Thyroid gland (tissue), 4 donors: ENCODE results near the gene SLC25A15. TPM values are rescaled to one million over a fixed set of nuclear protein-coding genes. Genes with fewer than 3 reads are reported as not detected.

Experiments
- DNase-seq, 2 donors: peaks; one replicate each; pipeline ENCODE4 v3.0.0-alpha.2; 2019
- H3K27ac ChIP-seq, 3 donors: fragments of 200-600 bp; sonication (generic); 1 replicate in 2 of 3; 2 replicates in 1 of 3; pipeline ENCODE4 v1.5.1; 2016 to 2019; ENCODE audit warnings: mild to moderate bottlenecking in 1 of 3, moderate library complexity in 1 of 3
- H3K27me3 ChIP-seq: fragments of 200-600 bp; sonication (generic); one replicate; pipeline ENCODE4 v1.5.1; 2019
- H3K36me3 ChIP-seq, 2 donors: fragments of 200-600 bp; sonication (generic); one replicate each; pipeline ENCODE4 v1.5.1; 2016 to 2019
- H3K4me1 ChIP-seq, 2 donors: fragments of 200-600 bp; sonication (generic); one replicate each; pipeline ENCODE4 v1.5.1; 2017 to 2019
- H3K4me3 ChIP-seq, 3 donors: fragments of 200-600 bp; sonication (generic); replicated peaks in 1 of 3; 1 replicate in 2 of 3; 2 replicates in 1 of 3; pipeline ENCODE4 v1.5.1; 2016; ENCODE audit warnings: mild to moderate bottlenecking in 1 of 3
- H3K9me3 ChIP-seq: fragments of 200-600 bp; sonication (generic); one replicate; pipeline ENCODE4 v1.5.1; 2017
- CTCF ChIP-seq, 6 experiments: fragments of 200-600 bp in 3 of 6; fragments of 450-650 bp in 3 of 6; sonication (generic) in 3 of 6; IDR thresholded peaks; one replicate each; pipeline ENCODE4 v1.5.1; 2016 to 2019; ENCODE audit warnings: antibody characterized with exemption in 6 of 6, mild to moderate bottlenecking in 2 of 6, inconsistent platforms in 1 of 6, moderate library complexity in 1 of 6
- POLR2A ChIP-seq, 2 donors: fragments of 450-650 bp; IDR thresholded peaks; one replicate each; pipeline ENCODE4 v1.6.1; 2017; ENCODE audit warnings: antibody characterized with exemption in 2 of 2, mild to moderate bottlenecking in 2 of 2, moderate library complexity in 1 of 2
- WGBS, 2 donors: methylation state at CpG; one replicate each; pipeline ENCODE4 v1.1.5; 2017; 5-methylcytosine and 5-hydroxymethylcytosine counted together
- intact Hi-C: fragments of 100-400 bp; cut with DNase I; formaldehyde crosslinking; loops from one replicate; pipeline ENCODE4 v1.15.1; 2023
- total RNA-seq, 4 donors: library from RNA; depleted of rRNA; stranded (reverse); fragments of >200 nt; gene quantifications; one replicate each; pipeline ENCODE4 v1.2.3, GENCODE V29; 2016

The SLC25A15 gene
- total RNA-seq, 4 donors from 2014 or later: 12.8 to 19.5 (median 13.6) TPM

- intact Hi-C loops: loop anchor here (10.0 kb wide), 1 partner anchor 125 kb away; no protein-coding TSS in a partner anchor
- WGBS, 2 donors: 92 to 99% methylated on average over 4 of the region's 4 CpGs
- H3K36me3 ChIP-seq: peaks cover 0 to 16% of the 10 kb centered on the region in 2 donors
These were observed 10.1 kb downstream of the SLC25A15 start for GRCh38 chr13:40799508-40799907.

GRCh38 chr13:40800559-40800958 lies 11.1 kb downstream of the SLC25A15 start:
- WGBS, 2 donors: 74 to 87% methylated on average over 5 of the region's 5 CpGs
- H3K4me1 ChIP-seq: peaks cover 7 to 19% of the 10 kb centered on the region in 2 donors
- H3K27ac ChIP-seq: peak overlapping the region in 1 of 3 donors; percentile 34
- TF ChIP-seq POLR2A (IDR thresholded peaks at IDR 0.05) (no peak), CTCF (IDR thresholded peaks at IDR 0.05) (no peak)
- no peaks in the 10 kb centered on the region for H3K9me3 ChIP-seq
- intact Hi-C loops: no loop called here
- no peaks in the 10 kb centered on the region for H3K27me3 ChIP-seq
- H3K36me3 ChIP-seq: peaks cover 0 to 18% of the 10 kb centered on the region in 2 donors
- H3K4me3 ChIP-seq: no peak overlapping the region
- DNase-seq: no peak

More at GRCh38 chr13:40799508-40799907, 10.1 kb downstream of the SLC25A15 start:
- no peak overlapping the region for H3K4me3 ChIP-seq
- no peaks in the 10 kb centered on the region for H3K27me3 ChIP-seq
- H3K27ac ChIP-seq: no peak overlapping the region
- H3K9me3 ChIP-seq: no peaks in the 10 kb centered on the region
- no peak for DNase-seq
- peaks cover 7 to 21% of the 10 kb centered on the region in 2 donors for H3K4me1 ChIP-seq
- TF ChIP-seq CTCF (IDR thresholded peaks at IDR 0.05) (no peak), POLR2A (IDR thresholded peaks at IDR 0.05) (no peak)

- Histone ChIP-seq H3K4me3 (no peak overlapping the region), H3K36me3 (peaks cover 5 to 19% of the 10 kb centered on the region in 2 donors), H3K9me3 (no peaks in the 10 kb centered on the region), H3K27me3 (no peaks in the 10 kb centered on the region), H3K27ac (no peak overlapping the region), H3K4me1 (peaks cover 2 to 9% of the 10 kb centered on the region in 2 donors)
- TF ChIP-seq CTCF (IDR thresholded peaks at IDR 0.05) (no peak), POLR2A (IDR thresholded peaks at IDR 0.05) (no peak)
- whole genome bisulfite sequencing, 2 donors: 92 to 93% methylated on average over 6 of the region's 6 CpGs
- no peak for DNase-seq
- intact Hi-C loops: no loop called here
These were observed 12.1 kb downstream of the SLC25A15 start for GRCh38 chr13:40801255-40802217.

- 94 to 100% methylated on average over 5 of the region's 5 CpGs for WGBS, 2 donors
- H3K9me3 ChIP-seq: no peaks in the 10 kb centered on the region
- no peak for DNase-seq
- H3K4me1 ChIP-seq: peaks cover 0 to 8% of the 10 kb centered on the region in 2 donors
- H3K27ac ChIP-seq: no peak overlapping the region
- TF ChIP-seq CTCF (IDR thresholded peaks at IDR 0.05) (no peak), POLR2A (IDR thresholded peaks at IDR 0.05) (no peak)
- intact Hi-C loops: no loop called here
- H3K36me3 ChIP-seq: peaks cover 5 to 19% of the 10 kb centered on the region in 2 donors
- H3K27me3 ChIP-seq: no peaks in the 10 kb centered on the region
- H3K4me3 ChIP-seq: no peak overlapping the region
These were observed 13.9 kb downstream of the SLC25A15 start for GRCh38 chr13:40803316-40803715.

- H3K36me3 ChIP-seq: peaks cover 5 to 24% of the 10 kb centered on the region in 2 donors
- TF ChIP-seq CTCF (IDR thresholded peaks at IDR 0.05) (no peak), POLR2A (IDR thresholded peaks at IDR 0.05) (no peak)
- WGBS, 2 donors: 86 to 93% methylated on average over 1 of the region's 1 CpG
These were observed 16.8 kb downstream of the SLC25A15 start for GRCh38 chr13:40806241-40806640.

More at GRCh38 chr13:40806241-40806640, 16.8 kb downstream of the SLC25A15 start:
- Histone ChIP-seq H3K9me3 (no peaks in the 10 kb centered on the region), H3K4me1 (no peaks in the 10 kb centered on the region), H3K27ac (no peak overlapping the region), H3K27me3 (no peaks in the 10 kb centered on the region), H3K4me3 (no peak overlapping the region)
- no peak for DNase-seq
- intact Hi-C loops: no loop called here
